K562 (cell line): ENCODE measurements around the gene NQO2. TPM values are rescaled to one million over a fixed set of nuclear protein-coding genes. Genes with fewer than 3 reads are reported as not detected.
A peak's percentile ranks its signal among the peaks of the same experiment; 100 is the strongest.

ENCODE experiments used
- BCL6 ChIP-seq: fragments of 250-450 bp; sonication (Bioruptor Pico); IDR thresholded peaks from 2 replicates; pipeline ENCODE4 v1.4.0; 2020
- CEBPG ChIP-seq, 3 experiments: fragments of 200-800 bp in 1 of 3; sonication (Bioruptor generic) in 1 of 3; sonication (generic) in 1 of 3; formaldehyde crosslinking in 1 of 3; IDR thresholded peaks in 2 of 3; conservative IDR thresholded peaks in 1 of 3; 2 replicates each; pipeline versions ENCODE4 v1.6.1 to v1.8.0; 2016 to 2022; ENCODE audit warnings: missing compliant biosample characterization in 2 of 3, missing genetic modification characterization in 2 of 3, mild to moderate bottlenecking in 1 of 3, missing genetic modification reagents in 1 of 3
- EP300 ChIP-seq: IDR thresholded peaks from 2 replicates; pipeline ENCODE4 v1.6.1; 2012; ENCODE audit warnings: low read length, improper control_type of control experiment
- GABPB2 ChIP-seq: fragments of 250-450 bp; sonication (Bioruptor Pico); conservative IDR thresholded peaks from 2 replicates; pipeline ENCODE4 v1.5.1; 2021; ENCODE audit warnings: mild to moderate bottlenecking
- HDAC1 ChIP-seq, 2 experiments: fragments of 450-650 bp; IDR thresholded peaks; 2 replicates each; pipeline ENCODE4 v1.6.1; 2016 to 2017; ENCODE audit warnings: inconsistent platforms in 1 of 2, mild to moderate bottlenecking in 1 of 2, moderate library complexity in 1 of 2
- JUN ChIP-seq, 2 experiments: sonication (generic) in 1 of 2; formaldehyde crosslinking in 1 of 2; IDR thresholded peaks; 2 replicates each; pipeline versions ENCODE4 v1.6.1 to v1.8.0; 2012 to 2022; ENCODE audit warnings: borderline replicate concordance in 2 of 2, mild to moderate bottlenecking in 2 of 2, improper control_type of control experiment in 1 of 2, low read depth in 1 of 2, low read length in 1 of 2, missing genetic modification reagents in 1 of 2
- LCOR ChIP-seq: sonication (generic); formaldehyde crosslinking; IDR thresholded peaks from 2 replicates; pipeline ENCODE4 v1.8.0; 2022; ENCODE audit warnings: mild to moderate bottlenecking, missing genetic modification reagents
- MEIS2 ChIP-seq: fragments of 450-650 bp; IDR thresholded peaks from 2 replicates; pipeline ENCODE4 v1.6.1; 2014; ENCODE audit warnings: mild to moderate bottlenecking; ENCODE audit not compliant: partially characterized antibody
- NCOR1 ChIP-seq: fragments of 450-650 bp; IDR thresholded peaks from 2 replicates; pipeline ENCODE4 v1.6.1; 2016; ENCODE audit warnings: mild to moderate bottlenecking, moderate library complexity
- NR2C1 ChIP-seq, 2 experiments: fragments of 450-650 bp; IDR thresholded peaks; 2 replicates each; pipeline ENCODE4 v1.6.1; 2017; ENCODE audit warnings: mild to moderate bottlenecking in 2 of 2, antibody characterized with exemption in 1 of 2, inconsistent platforms in 1 of 2, missing compliant biosample characterization in 1 of 2, missing genetic modification characterization in 1 of 2
- POLR2AphosphoS5 ChIP-seq: IDR thresholded peaks from 2 replicates; pipeline ENCODE4 v1.6.1; 2011; ENCODE audit warnings: mild to moderate bottlenecking, low read depth, low read length, moderate library complexity; ENCODE audit not compliant: control insufficient read depth, insufficient read depth
- SETDB1 ChIP-seq: IDR thresholded peaks from one replicate; pipeline ENCODE4 v1.6.1; 2012; ENCODE audit warnings: low read length, control low read depth, inconsistent platforms
- TOE1 ChIP-seq, 2 experiments: fragments of 450-650 bp in 1 of 2; sonication (generic) in 1 of 2; formaldehyde crosslinking in 1 of 2; IDR thresholded peaks; 2 replicates each; pipeline versions ENCODE4 v1.7.1 to v1.8.0; 2016 to 2022; ENCODE audit warnings: borderline replicate concordance in 2 of 2, mild to moderate bottlenecking in 2 of 2, antibody characterized with exemption in 1 of 2, inconsistent platforms in 1 of 2, low read depth in 1 of 2, missing genetic modification reagents in 1 of 2, moderate library complexity in 1 of 2
- TSC22D4 ChIP-seq: fragments of 450-650 bp; IDR thresholded peaks from 2 replicates; pipeline ENCODE4 v1.6.1; 2016; ENCODE audit warnings: missing genetic modification characterization, missing biosample characterization, control low read depth
- ZNF311 ChIP-seq: fragments of 250-450 bp; sonication (Bioruptor Pico); IDR thresholded peaks from 2 replicates; pipeline ENCODE4 v1.4.0; 2020; ENCODE audit warnings: mild to moderate bottlenecking, moderate library complexity
- ZNF668 ChIP-seq: fragments of 250-450 bp; sonication (Bioruptor Pico); IDR thresholded peaks from 2 replicates; pipeline ENCODE4 v1.8.0; 2022; ENCODE audit warnings: mild to moderate bottlenecking, inconsistent platforms
- polyA plus RNA-seq, 8 experiments: library from polyadenylated mRNA; depleted of rRNA in 4 of 8; stranded (reverse) in 5 of 8; unstranded in 3 of 8; fragments of >200 nt; fragmentation: Nextera tagmentation in 2 of 8; fragmentation: Illumina TruSeq in 1 of 8; extraction: Ambion mirVana in 2 of 8; extraction: Trizol in 1 of 8; gene quantifications; 2 replicates each; pipeline versions ENCODE4 v1.2.1 to v1.2.3, GENCODE V29; 2011 to 2014; ENCODE audit warnings: inconsistent platforms in 1 of 8, missing spikeins in 1 of 8
- total RNA-seq, 7 experiments: library from RNA; depleted of rRNA in 6 of 7; stranded (reverse); fragments of >200 nt in 6 of 7; fragmentation: Illumina TruSeq in 2 of 7; extraction: Trizol in 2 of 7; gene quantifications; 2 replicates each; pipeline versions ENCODE4 v1.2.1 to v1.2.3, GENCODE V29; 2011 to 2021; ENCODE audit warnings: low replicate concordance in 1 of 7
- TF ChIP-seq, protein P1 (sequence below), 3 experiments: fragments of 200-800 bp in 1 of 3; sonication (Bioruptor generic) in 1 of 3; sonication (generic) in 1 of 3; formaldehyde crosslinking in 1 of 3; IDR thresholded peaks; 2 replicates each; pipeline versions ENCODE4 v1.6.1 to v1.8.0; 2016 to 2022; ENCODE audit warnings: mild to moderate bottlenecking in 2 of 3, missing compliant biosample characterization in 2 of 3, missing genetic modification characterization in 2 of 3, missing genetic modification reagents in 1 of 3
- TF ChIP-seq, protein P2 (sequence below): fragments of 450-650 bp; IDR thresholded peaks from 2 replicates; pipeline ENCODE4 v1.6.1; 2016
- TF ChIP-seq, protein P3 (sequence below): sonication (generic); formaldehyde crosslinking; IDR thresholded peaks from 2 replicates; pipeline ENCODE4 v1.8.0; 2022; ENCODE audit warnings: missing genetic modification reagents, mild to moderate bottlenecking, borderline replicate concordance
- TF ChIP-seq, protein P4 (sequence below): sonication (generic); IDR thresholded peaks from 2 replicates; pipeline ENCODE4 v1.6.1; 2016

NQO2 gene
- total and polyA plus RNA-seq, 9 of the 15 experiments (the other 6 are each of a cell fraction or from before 2014, with no cell fraction given) = 54.6 to 214 (median 116) TPM

DNA sequence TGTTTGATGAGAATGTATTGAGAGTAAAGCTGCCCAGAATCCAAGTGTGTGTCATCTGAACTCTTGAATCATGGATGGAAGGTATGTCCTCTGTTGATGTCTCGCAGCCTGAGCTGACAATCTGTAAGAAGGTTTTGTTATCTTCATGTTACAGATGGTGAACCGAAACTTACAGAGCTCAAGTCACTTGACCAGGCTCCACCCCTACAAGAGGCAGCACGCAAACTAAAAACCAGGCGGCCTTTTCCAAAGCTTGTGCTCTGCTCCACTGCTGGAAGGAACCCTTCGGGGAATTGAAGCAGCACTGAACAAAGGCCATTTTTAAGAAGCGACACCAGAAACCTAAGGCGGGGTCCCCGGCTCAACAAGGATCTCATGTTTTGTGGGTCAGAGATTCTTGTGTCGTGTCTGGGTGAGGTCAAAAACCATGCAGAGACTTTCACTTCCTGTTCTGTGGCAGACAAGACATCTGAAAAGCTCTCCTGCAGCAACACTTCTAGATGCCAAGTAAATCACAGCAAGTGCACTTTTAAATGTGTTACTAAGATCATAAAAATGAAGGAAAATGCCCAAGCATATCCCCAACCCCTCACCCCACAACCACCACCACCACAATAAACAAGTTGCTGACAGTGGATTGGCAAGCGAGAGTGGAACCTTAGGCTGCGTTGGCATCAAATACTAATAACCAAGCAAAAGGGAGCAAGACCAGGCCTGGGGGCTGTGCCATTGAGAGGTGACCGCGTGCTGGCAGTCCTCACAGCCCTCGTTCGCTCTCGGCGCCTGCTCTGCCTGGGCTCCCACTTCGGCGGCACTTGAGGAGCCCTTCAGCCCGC, 27.3 kb downstream of the NQO2 start (continued):
- TF ChIP-seq, protein P1, sequence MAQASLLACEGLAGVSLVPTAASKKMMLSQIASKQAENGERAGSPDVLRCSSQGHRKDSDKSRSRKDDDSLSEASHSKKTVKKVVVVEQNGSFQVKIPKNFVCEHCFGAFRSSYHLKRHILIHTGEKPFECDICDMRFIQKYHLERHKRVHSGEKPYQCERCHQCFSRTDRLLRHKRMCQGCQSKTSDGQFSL (CRISPR knock-in tag; IDR thresholded peaks at IDR 0.05) = no peak
- TF ChIP-seq, protein P1 (tag; IDR thresholded peaks at IDR 0.05) = 0 out of 4 replicates have a peak, but pooled peaks of 1 of the 2 experiments have one; percentile 36
- TF ChIP-seq GABPB2 (CRISPR knock-in tag) (no peak), EP300 (peak; percentile 86), LCOR (0 out of 2 replicates have a peak, but pooled peaks have one; percentile 52), TOE1 (IDR thresholded peaks at IDR 0.05; ENCODE audit: borderline replicate concordance) (peak; percentile 47; the same call in 1 of the 2 replicates), TOE1 (CRISPR knock-in tag; IDR thresholded peaks at IDR 0.05; ENCODE audit: borderline replicate concordance, low read depth) (no peak), ZNF311 (CRISPR knock-in tag) (peak; percentile 39; the same call in 1 of the 2 replicates), NR2C1 (IDR thresholded peaks at IDR 0.05) (peak; percentile 53; the same call in 1 of the 2 replicates), NR2C1 (tag; IDR thresholded peaks at IDR 0.05) (no peak), JUN (IDR thresholded peaks at IDR 0.05; ENCODE audit: borderline replicate concordance, low read depth, low read length) (no peak), JUN (CRISPR knock-in tag; IDR thresholded peaks at IDR 0.05; ENCODE audit: borderline replicate concordance) (no peak), SETDB1 (no peak), BCL6 (CRISPR knock-in tag) (no peak), ZNF668 (0 out of 2 replicates have a peak, but pooled peaks have one; percentile 14), NCOR1 (peak; percentile 83), TSC22D4 (tag) (no peak), HDAC1 (IDR thresholded peaks at IDR 0.05) (peak in 1 of 2 experiments; percentile 68; a peak in 1 of 4 replicates), CEBPG (CRISPR knock-in tag; IDR thresholded peaks at IDR 0.05) (peak; percentile 10; the same call in 1 of the 2 replicates), CEBPG (tag; conservative IDR thresholded peaks at IDR 0.05 in 1 of 2, IDR thresholded peaks at IDR 0.05 in 1 of 2) (no peak), MEIS2 (peak; percentile 70), POLR2AphosphoS5 (peak; percentile 77)
- TF ChIP-seq, protein P2, sequence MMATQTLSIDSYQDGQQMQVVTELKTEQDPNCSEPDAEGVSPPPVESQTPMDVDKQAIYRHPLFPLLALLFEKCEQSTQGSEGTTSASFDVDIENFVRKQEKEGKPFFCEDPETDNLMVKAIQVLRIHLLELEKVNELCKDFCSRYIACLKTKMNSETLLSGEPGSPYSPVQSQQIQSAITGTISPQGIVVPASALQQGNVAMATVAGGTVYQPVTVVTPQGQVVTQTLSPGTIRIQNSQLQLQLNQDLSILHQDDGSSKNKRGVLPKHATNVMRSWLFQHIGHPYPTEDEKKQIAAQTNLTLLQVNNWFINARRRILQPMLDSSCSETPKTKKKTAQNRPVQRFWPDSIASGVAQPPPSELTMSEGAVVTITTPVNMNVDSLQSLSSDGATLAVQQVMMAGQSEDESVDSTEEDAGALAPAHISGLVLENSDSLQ = peak; percentile 54; the same call in 1 of the 2 replicates
- TF ChIP-seq, protein P3, sequence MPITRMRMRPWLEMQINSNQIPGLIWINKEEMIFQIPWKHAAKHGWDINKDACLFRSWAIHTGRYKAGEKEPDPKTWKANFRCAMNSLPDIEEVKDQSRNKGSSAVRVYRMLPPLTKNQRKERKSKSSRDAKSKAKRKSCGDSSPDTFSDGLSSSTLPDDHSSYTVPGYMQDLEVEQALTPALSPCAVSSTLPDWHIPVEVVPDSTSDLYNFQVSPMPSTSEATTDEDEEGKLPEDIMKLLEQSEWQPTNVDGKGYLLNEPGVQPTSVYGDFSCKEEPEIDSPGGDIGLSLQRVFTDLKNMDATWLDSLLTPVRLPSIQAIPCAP (CRISPR knock-in tag) = no peak
- TF ChIP-seq, protein P4, sequence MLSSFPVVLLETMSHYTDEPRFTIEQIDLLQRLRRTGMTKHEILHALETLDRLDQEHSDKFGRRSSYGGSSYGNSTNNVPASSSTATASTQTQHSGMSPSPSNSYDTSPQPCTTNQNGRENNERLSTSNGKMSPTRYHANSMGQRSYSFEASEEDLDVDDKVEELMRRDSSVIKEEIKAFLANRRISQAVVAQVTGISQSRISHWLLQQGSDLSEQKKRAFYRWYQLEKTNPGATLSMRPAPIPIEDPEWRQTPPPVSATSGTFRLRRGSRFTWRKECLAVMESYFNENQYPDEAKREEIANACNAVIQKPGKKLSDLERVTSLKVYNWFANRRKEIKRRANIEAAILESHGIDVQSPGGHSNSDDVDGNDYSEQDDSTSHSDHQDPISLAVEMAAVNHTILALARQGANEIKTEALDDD = peak; percentile 62; the same call in 1 of the 2 replicates
